Hepatocyte (in vitro differentiated cells): ENCODE data around the gene TMEM245. TPM values are rescaled to one million over a fixed set of nuclear protein-coding genes. Genes with fewer than 3 reads are reported as not detected.

Experiments
- DNase-seq: peaks from one replicate; pipeline ENCODE4 v3.0.0-alpha.2; 2016; ENCODE audit warnings: low spot score
- H2AFZ ChIP-seq: fragments of 200-600 bp; sonication (generic); 2 replicates; pipeline ENCODE4 v1.6.0; 2016; ENCODE audit warnings: antibody characterized with exemption, mild to moderate bottlenecking
- H3K27ac ChIP-seq: fragments of 200-600 bp; sonication (generic); 2 replicates; pipeline ENCODE4 v1.5.1; 2016; ENCODE audit warnings: mild to moderate bottlenecking
- H3K27me3 ChIP-seq: fragments of 200-600 bp; sonication (generic); 2 replicates; pipeline ENCODE4 v1.6.1; 2016
- H3K36me3 ChIP-seq: fragments of 200-600 bp; sonication (generic); replicated peaks from 2 replicates; pipeline ENCODE4 v1.5.1; 2016; ENCODE audit warnings: low read depth; ENCODE audit not compliant: insufficient read depth
- H3K4me1 ChIP-seq: fragments of 200-600 bp; sonication (generic); 2 replicates; pipeline ENCODE4 v1.5.1; 2016; ENCODE audit warnings: mild to moderate bottlenecking, moderate library complexity; ENCODE audit not compliant: insufficient read depth
- H3K4me2 ChIP-seq: fragments of 200-600 bp; sonication (generic); 2 replicates; pipeline ENCODE4 v1.6.0; 2016
- H3K4me3 ChIP-seq: fragments of 200-600 bp; sonication (generic); 2 replicates; pipeline ENCODE4 v1.5.1; 2016; ENCODE audit warnings: mild to moderate bottlenecking
- H3K79me2 ChIP-seq: fragments of 200-600 bp; sonication (generic); 2 replicates; pipeline ENCODE4 v1.6.0; 2017; ENCODE audit warnings: mild to moderate bottlenecking
- H3K9me2 ChIP-seq: fragments of 200-600 bp; sonication (generic); replicated peaks from 2 replicates; pipeline ENCODE4 v1.6.0; 2017; ENCODE audit warnings: mild to moderate bottlenecking; ENCODE audit not compliant: insufficient read depth
- H3K9me3 ChIP-seq: fragments of 200-600 bp; sonication (generic); 2 replicates; pipeline ENCODE4 v1.5.1; 2016; ENCODE audit warnings: low read depth, mild to moderate bottlenecking
- H4K20me1 ChIP-seq: fragments of 200-600 bp; sonication (generic); 2 replicates; pipeline ENCODE4 v1.6.0; 2016; ENCODE audit warnings: mild to moderate bottlenecking; ENCODE audit not compliant: insufficient read depth, poor library complexity, severe bottlenecking
- CTCF ChIP-seq: fragments of 200-600 bp; sonication (generic); IDR thresholded peaks from 2 replicates; pipeline ENCODE4 v1.5.1; 2016; ENCODE audit warnings: antibody characterized with exemption, mild to moderate bottlenecking; ENCODE audit not compliant: poor library complexity
- EZH2 ChIP-seq: fragments of 200-600 bp; sonication (generic); IDR thresholded peaks from 2 replicates; pipeline ENCODE4 v1.6.1; 2016; ENCODE audit warnings: antibody characterized with exemption, mild to moderate bottlenecking, borderline replicate concordance
- EZH2phosphoT487 ChIP-seq: fragments of 200-600 bp; sonication (generic); IDR thresholded peaks from one replicate; pipeline ENCODE4 v1.6.1; 2018; ENCODE audit warnings: antibody characterized with exemption, mild to moderate bottlenecking, low read depth, moderate library complexity; ENCODE audit not compliant: unreplicated experiment, severe bottlenecking
- WGBS: methylation state at CpG from one replicate; pipeline ENCODE4 v1.1.6; 2016; ENCODE audit warnings: low lambda C conversion rate; ENCODE audit errors: missing lambda C conversion rate; 5-methylcytosine and 5-hydroxymethylcytosine counted together
- polyA plus RNA-seq: library from polyadenylated mRNA; unstranded; fragments of >200 nt; fragmentation: Nextera tagmentation; extraction: Ambion mirVana; gene quantifications from 2 replicates; pipeline ENCODE4 v1.2.1, GENCODE V29; 2016
- total RNA-seq: library from RNA; depleted of rRNA; stranded (reverse); fragments of >200 nt; gene quantifications from 2 replicates; pipeline ENCODE4 v1.2.3, GENCODE V29; 2014

TMEM245 gene
- total and polyA plus RNA-seq, 2 experiments from 2014 or later, result 63.5 to 122 TPM

- H3K4me2 ChIP-seq, result no peak overlapping the region
- H3K4me3 ChIP-seq, result no peak overlapping the region
- WGBS, result 98% methylated on average over 4 of the region's 4 CpGs
- H3K4me1 ChIP-seq, result no peaks in the 10 kb centered on the region
- no peaks in the 10 kb centered on the region for H3K9me2 ChIP-seq
- H4K20me1 ChIP-seq, result no peaks in the 10 kb centered on the region
- no peaks in the 10 kb centered on the region for H3K36me3 ChIP-seq
- H3K27ac ChIP-seq, result no peak overlapping the region
- DNase-seq, result no peak
- no peak overlapping the region for H2AFZ ChIP-seq
- TF ChIP-seq EZH2, result no peak
- no peak for TF ChIP-seq EZH2phosphoT487
- no peak for TF ChIP-seq CTCF
- no peaks in the 10 kb centered on the region for H3K27me3 ChIP-seq
- H3K9me3 ChIP-seq, result peaks cover 10% of the 10 kb centered on the region
- peaks cover 79% of the 10 kb centered on the region for H3K79me2 ChIP-seq
These were observed 117.6 kb downstream of the TMEM245 start for GRCh38 chr9:109002141-109002540.

DNA sequence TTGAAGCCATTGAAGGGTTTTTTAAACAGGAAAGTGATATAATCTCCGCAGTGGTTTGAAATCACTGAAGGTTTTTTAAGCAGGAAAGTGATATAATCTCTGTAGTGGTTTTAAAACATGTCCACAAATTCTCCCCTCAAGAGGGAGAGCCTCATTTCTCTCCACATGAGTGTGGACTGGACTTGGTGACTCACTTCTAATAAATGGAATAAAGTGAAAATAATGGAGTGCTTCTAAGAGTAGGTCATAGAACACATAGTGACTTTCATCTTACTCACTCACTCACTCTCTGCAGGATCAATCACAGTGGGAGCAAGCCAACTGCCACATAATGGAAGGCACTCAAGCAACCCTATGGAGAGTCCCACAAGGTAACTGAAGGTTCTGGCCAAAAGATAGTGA is 118.5 kb downstream of the TMEM245 start:
- no peak overlapping the region for H2AFZ ChIP-seq
- peaks cover 10% of the 10 kb centered on the region for H3K9me3 ChIP-seq
- TF ChIP-seq EZH2, result no peak
- no peak for TF ChIP-seq EZH2phosphoT487
- no peak for TF ChIP-seq CTCF
- H3K27ac ChIP-seq, result no peak overlapping the region
- no peaks in the 10 kb centered on the region for H3K9me2 ChIP-seq
- no peaks in the 10 kb centered on the region for H3K4me1 ChIP-seq
- H4K20me1 ChIP-seq, result no peaks in the 10 kb centered on the region
- no peaks in the 10 kb centered on the region for H3K36me3 ChIP-seq
- WGBS, result 95% methylated on average over 1 of the region's 1 CpG
- H3K79me2 ChIP-seq, result peaks cover 70% of the 10 kb centered on the region
- H3K27me3 ChIP-seq, result no peaks in the 10 kb centered on the region
- no peak overlapping the region for H3K4me3 ChIP-seq
- no peak for DNase-seq
- no peak overlapping the region for H3K4me2 ChIP-seq

DNA sequence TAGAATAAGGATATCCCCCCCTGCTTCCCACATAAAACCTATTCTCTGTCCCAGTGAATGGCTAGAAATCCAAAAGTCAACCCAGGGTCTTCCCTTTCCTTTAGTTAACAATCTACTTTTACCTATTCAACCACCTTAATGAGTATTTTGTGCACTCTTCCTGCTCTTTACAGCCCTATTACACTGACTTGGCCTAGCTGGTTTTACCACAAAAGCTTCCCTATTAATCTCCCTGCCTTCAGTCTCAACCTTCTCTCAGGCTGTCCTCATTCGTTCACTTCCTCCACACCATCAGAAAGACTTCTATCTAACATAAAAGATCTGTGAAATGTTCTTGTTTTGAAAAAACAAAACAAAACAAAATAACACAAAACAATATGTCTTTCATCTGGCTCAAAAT is 122.6 kb downstream of the TMEM245 start:
- no peaks in the 10 kb centered on the region for H4K20me1 ChIP-seq
- no peaks in the 10 kb centered on the region for H3K9me2 ChIP-seq
- no peak overlapping the region for H2AFZ ChIP-seq
- TF ChIP-seq EZH2 (no peak), CTCF (no peak)
- H3K9me3 ChIP-seq, result no peaks in the 10 kb centered on the region
- H3K79me2 ChIP-seq, result peaks cover 37% of the 10 kb centered on the region
- DNase-seq, result no peak
- no peak overlapping the region for H3K4me2 ChIP-seq
- no peaks in the 10 kb centered on the region for H3K36me3 ChIP-seq
- no peak overlapping the region for H3K4me3 ChIP-seq
- 69% methylated on average over 1 of the region's 1 CpG for WGBS
- H3K27me3 ChIP-seq, result no peaks in the 10 kb centered on the region
- H3K4me1 ChIP-seq, result no peaks in the 10 kb centered on the region
- no peak overlapping the region for H3K27ac ChIP-seq

DNA sequence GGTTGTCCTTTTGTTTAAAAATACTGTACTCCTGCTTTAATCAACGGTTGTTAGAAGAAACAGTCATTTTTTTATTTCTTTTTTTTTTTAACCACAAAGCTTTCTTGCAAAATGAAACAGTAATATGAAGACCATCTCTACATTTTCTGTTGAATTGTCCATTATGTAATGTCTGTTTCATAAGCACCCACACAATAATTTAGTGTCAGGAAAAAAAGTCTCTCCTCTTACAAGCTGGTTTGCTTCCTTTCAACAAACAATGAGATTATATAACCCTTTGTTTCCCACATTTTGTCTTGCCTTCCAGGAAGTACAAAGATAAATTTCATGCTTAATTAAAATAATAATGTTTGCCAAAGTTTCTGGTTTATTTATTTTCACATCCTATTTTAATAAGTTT is 123.1 kb downstream of the TMEM245 start:
- no peaks in the 10 kb centered on the region for H3K4me1 ChIP-seq
- H2AFZ ChIP-seq, result no peak overlapping the region
- H3K79me2 ChIP-seq, result peaks cover 32% of the 10 kb centered on the region
- no peaks in the 10 kb centered on the region for H3K9me3 ChIP-seq
- 91% methylated on average over 1 of the region's 1 CpG for WGBS
- no peak overlapping the region for H3K27ac ChIP-seq
- no peak overlapping the region for H3K4me2 ChIP-seq
- H3K4me3 ChIP-seq, result no peak overlapping the region
- DNase-seq, result no peak
- no peaks in the 10 kb centered on the region for H3K27me3 ChIP-seq
- no peaks in the 10 kb centered on the region for H3K36me3 ChIP-seq
- H4K20me1 ChIP-seq, result no peaks in the 10 kb centered on the region
- TF ChIP-seq CTCF, result no peak
- H3K9me2 ChIP-seq, result no peaks in the 10 kb centered on the region
